LNCaP clone FGC (cell line): ENCODE results near the gene COQ9.

Experiments
- DNase-seq: peaks from one replicate; pipeline ENCODE4 v3.0.0-alpha.2; 2011; ENCODE audit warnings: low read depth
- H3K4me3 ChIP-seq: 2 replicates; pipeline ENCODE4 v1.5.1; 2011; ENCODE audit warnings: mild to moderate bottlenecking, low read depth, low read length, control low read depth
- TF ChIP-seq, protein P1 (sequence below): IDR thresholded peaks from 2 replicates; pipeline ENCODE4 v1.5.1; 2012; ENCODE audit warnings: mild to moderate bottlenecking; ENCODE audit not compliant: control insufficient read depth, insufficient read depth; ENCODE audit errors: extremely low read depth

The COQ9 gene

DNA sequence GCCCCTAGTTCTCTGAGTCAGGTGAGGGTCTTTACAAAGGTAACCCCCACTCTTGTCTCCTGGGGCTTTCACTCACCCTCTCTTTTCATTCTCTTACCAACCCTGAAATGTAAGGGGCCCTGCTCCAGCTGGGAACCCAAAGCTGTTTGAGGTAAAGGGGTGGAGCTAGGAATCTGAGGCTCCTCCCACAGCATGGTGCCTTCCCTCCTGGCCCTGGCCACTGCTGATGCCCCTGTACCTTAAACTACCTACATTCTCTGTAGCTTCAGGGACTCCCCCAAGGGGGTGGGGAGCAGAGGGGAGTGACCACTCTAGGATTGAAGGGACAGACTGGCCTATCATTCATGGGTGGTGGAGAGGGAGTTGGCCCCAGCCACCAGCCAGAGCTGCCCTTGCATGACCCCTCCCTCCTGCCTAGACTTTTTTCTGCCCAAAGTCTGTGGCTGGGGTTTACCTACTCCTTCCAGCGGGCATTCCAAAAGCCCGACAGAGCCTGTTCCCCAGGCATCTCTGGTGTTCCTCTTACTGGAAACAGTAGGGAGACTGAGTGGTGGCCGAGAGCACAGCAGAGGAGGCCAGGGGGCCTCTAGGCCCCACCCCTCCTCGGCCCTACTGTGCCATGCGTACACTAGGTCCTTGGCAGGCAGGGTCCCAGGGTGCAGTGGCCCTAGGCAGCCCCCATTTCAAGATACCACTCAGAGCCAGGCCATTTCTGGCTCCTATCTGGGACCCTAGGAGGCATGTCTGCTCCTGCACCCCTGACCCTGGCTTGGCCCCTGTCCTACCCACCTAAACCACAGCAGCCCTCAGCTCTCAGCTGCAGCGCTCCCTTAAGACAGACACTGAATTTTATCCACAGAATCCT, 29.5 kb downstream of the COQ9 start:
- no peak overlapping the region for H3K4me3 ChIP-seq
- no peak for DNase-seq
- TF ChIP-seq, protein P1, sequence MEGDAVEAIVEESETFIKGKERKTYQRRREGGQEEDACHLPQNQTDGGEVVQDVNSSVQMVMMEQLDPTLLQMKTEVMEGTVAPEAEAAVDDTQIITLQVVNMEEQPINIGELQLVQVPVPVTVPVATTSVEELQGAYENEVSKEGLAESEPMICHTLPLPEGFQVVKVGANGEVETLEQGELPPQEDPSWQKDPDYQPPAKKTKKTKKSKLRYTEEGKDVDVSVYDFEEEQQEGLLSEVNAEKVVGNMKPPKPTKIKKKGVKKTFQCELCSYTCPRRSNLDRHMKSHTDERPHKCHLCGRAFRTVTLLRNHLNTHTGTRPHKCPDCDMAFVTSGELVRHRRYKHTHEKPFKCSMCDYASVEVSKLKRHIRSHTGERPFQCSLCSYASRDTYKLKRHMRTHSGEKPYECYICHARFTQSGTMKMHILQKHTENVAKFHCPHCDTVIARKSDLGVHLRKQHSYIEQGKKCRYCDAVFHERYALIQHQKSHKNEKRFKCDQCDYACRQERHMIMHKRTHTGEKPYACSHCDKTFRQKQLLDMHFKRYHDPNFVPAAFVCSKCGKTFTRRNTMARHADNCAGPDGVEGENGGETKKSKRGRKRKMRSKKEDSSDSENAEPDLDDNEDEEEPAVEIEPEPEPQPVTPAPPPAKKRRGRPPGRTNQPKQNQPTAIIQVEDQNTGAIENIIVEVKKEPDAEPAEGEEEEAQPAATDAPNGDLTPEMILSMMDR: no peak

- TF ChIP-seq, protein P1: no peak
- no peak overlapping the region for H3K4me3 ChIP-seq
- no peak for DNase-seq
These were observed 30.4 kb downstream of the COQ9 start for GRCh38 chr16:57477531-57478202.

DNA sequence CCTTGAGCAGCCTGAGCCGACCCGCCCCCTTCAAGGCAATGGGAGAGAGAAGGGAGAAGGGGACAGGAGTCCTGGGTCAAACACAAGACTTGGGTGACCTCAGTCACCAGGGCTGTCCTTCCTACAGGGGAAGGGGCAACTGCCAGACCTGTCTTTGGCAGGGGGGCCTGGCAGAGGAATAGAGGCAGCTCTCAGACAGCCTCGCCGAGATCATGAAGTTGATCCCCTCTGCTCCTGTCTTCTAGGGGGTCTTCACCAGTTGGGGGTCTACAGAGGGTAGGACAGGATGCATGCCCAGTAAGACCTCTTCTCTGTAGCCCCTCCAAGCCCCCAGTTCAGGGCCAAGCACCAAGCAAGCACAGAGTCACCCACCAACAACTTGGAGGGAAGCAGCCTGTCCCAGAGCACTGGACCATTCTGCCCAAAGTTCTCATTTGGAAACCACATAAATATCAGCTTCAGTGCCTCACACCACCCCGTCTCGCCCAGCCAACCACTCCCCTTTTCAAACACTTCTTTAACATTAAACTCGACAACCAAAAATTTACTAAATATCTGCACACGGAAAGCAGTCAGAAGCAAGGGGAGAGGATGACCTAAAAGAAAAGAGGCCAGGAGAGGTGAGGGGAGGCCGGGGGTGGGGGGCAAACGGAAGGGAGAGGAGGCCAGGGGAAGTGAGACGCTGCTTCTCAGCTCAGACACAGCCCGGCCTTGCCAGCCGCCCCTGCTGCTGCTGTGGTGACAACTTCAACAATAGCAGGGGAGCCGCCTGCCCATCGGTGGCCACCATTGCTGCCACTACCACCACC, 31.3 kb downstream of the COQ9 start:
- TF ChIP-seq, protein P1: no peak
- DNase-seq: no peak
- no peak overlapping the region for H3K4me3 ChIP-seq

GRCh38 chr16:57479205-57479975, 32.1 kb downstream of the COQ9 start:
- TF ChIP-seq, protein P1: no peak
- no peak for DNase-seq
- H3K4me3 ChIP-seq: no peak overlapping the region

DNA sequence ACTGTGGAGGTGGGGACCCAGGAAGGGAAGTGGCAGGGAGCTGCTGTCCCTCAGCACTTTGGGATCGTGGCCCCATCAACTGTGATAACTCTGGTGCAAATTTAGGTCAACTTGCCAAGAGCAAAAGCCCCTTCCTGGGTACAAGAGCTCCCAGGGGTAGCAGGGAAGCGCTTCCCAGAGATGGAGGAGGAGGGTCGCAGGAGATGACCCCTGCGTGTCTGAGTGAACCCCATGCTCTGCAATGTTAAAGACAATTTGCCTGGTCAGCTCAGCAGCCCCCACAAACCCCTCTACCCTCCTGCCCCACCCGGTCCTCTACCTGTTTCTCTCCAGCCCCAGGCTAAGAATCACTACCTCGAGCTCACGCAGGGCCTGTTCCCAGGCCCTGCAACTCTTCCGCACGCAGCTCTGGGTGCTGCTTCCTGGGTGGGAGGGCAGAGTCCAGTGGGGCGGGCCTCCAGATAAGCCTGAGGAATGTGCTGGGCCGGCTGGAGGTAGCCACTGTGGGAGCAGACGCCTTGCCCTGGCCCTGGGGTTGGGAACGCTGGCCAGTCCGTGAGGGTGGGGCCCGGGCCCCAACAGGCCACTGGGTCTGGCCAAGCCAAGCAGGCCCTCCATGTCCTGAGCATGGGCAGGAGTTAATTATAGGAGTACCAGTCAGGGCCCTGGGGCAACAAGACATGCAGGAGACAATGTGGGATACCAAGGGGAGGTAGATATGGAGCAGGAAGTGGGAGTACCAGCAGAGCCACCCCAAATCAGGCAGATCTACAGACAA, 32.9 kb downstream of the COQ9 start:
- no peak overlapping the region for H3K4me3 ChIP-seq
- DNase-seq: no peak
- TF ChIP-seq, protein P1: no peak
